Measurements from ENCODE around the gene F2RL3.

F2RL3 gene

DNA sequence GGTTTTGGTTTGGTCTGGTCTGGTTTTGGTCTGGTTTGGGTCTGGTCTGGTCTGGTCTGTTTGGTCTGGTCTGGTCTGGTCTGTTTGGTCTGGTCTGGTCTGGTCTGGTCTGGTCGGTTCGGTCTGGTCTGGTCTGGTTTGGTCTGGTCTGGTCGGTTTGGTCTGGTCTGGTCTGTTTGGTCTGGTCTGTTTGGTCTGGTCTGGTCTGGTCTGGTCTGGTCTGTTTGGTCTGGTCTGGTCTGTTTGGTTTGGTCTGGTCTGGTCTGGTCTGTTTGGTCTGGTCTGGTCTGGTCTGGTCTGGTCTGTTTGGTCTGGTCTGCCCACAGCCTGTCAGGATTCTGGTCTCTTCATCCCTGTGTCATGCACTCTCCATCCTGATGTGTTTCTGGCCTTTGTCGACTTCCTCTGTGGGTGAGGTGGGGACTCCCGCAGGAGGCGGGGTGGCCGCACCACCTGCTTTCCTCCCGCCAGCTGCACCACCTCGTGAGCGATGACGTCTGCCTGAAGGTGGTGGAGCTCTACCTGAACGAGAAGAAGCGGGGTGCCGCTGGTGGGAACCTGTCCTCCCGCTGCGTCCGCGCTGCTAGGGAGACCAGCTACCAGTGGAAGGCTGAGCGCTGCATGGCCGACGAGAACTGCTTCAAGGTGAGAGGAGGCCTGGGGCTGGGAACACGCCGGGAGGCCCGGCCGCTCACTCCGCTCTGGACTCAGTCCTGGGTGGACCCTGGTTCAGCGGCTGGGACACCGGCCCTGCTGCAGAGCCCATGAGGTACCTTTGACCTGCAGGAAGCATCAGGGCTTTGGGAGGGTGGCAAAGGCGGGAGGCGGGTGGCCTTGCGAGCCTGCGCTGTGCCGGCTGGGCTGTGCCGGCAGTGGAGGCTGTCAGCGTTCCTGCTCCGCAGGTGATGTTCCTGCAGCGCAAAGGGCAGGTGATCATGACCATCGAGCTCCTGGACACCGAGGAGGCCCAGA is 12.9 kb upstream of the F2RL3 start:
- no peak for DNase-seq

DNA sequence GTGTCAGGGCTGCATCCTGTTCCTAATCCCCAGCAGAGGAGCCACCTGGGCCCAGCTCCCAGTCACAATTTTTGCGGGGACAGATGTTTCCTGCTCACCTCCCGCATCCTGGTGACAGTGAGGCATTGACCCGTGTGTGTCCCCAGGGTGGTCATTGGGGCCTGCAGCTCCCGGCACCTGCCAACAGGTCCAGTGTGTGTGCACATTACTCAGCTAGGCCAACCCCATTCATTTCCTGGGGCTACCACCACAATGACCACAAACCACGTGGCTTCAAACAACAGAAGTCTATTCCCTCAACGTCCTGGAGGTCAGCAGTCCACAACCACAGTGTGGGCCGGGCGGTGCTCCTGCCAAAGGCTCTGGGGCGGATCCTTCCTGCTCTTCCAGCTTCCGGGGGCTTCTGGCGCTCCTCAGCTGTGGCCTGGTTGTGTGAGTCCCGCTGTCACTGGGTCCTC is 11.9 kb upstream of the F2RL3 start:
- DNase-seq, result no peak

DNA sequence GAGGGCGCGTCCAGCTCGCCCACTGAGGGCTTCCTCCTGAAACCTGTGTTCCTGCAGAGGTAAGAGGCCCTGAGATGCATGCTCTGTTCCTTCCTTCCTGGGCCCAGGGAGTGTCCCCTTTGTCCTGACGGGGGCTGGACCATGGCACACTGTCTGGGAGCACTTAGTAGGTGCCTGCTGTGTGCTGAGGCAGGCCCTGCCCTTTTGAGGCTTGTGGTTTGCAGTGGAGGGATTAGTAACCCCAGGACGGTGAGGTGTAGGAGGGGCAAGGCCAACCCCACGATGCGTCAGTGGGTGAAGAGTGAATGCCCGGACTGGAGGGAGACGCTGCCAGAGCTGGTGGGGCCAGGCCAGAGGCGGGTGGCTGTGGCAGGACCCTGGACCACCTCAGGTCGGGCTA is 11.2 kb upstream of the F2RL3 start:
- DNase-seq, result no peak

DNA sequence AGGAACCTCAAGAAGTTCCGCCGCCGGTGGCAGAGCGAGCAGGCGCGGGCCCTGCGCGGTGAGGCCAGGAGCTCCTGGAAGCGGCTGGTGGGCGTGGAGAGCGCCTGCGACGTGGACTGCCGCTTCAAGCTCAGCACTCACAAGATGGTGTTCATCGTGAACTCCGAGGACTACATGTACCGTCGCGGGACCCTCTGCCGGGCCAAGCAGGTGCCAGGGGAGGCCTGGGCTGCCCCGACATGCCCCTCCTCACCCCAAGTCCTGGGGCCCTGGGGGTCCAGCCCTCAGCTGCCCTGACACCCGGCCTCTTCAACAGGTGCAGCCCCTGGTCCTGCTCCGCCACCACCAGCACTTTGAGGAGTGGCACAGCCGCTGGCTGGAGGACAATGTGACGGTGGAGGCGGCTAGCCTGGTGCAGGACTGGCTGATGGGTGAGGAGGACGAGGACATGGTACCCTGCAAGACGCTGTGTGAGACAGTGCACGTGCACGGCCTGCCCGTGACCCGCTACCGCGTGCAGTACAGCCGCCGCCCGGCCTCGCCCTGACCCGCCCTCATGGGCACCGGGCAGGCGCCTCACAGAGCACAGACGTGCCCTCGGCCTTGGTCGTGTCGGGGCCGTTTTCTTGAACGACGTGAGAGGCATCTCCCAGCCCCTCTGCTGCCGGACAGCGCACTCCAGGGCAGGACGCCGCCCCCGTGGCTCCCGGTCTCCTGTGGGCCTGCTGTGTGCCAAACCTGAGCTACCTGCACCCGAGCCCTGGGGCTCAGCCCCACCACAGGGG is 10.4 kb upstream of the F2RL3 start:
- DNase-seq, result no peak

DNA sequence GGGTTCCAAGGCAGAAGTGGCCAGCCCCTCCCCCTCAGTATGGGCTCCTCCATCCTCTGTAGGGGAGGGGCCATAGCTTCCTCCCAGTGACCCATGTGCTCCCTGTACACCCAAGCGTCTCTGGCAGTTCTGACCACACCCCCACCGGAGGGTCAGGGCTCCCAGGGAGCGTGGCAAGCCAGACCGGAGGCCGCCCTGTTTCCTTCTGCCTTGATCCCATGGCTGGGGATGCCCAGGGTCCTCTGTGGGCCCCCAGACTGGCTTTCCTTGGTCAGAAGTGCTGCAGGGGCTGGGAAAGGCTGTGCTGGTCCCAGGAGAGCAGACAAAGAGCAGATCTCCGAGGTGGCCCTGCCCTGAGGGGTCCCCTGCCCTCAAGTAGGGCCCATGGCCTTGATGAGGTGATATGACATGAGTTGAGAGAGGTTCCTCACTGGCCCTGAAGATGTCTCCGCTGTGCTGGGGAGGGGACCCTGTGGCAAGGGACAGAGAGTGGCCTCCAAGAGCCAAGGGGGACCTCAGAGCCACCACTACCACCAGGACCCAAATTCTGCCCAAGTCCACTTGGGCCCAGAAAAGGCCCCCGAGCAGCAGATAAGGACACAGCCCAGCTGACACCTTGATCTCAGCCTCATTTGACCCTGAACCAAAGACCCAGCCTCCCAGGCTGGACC is 7.8 kb upstream of the F2RL3 start:
- DNase-seq, result no peak

DNA sequence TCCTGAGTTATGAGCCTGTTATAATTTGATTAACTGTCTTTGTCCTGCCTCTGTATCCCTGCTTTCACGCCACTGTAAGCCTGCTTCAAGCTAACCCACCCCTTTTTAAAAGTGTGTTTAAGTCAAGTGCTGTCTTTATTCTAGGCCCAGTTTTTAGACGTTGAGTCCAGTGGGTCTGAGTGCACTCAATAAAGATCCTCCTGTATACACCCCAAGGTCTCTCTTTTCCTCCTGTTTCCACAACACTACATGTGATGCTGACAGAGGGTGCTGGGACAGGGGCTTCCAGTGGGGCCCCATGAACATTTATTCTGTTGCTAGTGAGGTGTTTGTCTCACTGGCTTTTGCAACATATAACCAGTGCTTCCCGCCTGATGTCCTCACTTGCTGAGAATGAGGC is 6.7 kb upstream of the F2RL3 start:
- no peak for DNase-seq

DNA sequence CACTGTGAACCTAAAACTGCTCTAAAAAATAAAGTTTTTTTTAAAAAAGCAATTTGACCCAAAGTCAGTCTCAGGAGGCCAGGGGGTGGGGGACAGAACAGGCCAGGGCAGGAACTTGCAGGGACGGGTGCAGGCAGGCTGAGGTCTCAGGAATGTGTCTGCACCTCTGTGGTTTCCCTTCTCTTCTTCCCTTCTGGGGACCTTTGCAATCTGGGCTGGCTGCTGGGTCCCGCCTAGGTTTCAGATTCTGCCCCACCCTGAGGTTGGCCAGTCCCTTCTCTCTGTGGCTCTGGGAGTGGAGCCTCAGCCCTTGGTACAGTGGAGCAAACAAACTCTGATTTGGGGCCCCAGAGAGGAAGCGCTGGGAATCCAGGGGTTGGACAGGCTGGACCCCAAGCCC is 5.3 kb upstream of the F2RL3 start:
- DNase-seq, result no peak

DNA sequence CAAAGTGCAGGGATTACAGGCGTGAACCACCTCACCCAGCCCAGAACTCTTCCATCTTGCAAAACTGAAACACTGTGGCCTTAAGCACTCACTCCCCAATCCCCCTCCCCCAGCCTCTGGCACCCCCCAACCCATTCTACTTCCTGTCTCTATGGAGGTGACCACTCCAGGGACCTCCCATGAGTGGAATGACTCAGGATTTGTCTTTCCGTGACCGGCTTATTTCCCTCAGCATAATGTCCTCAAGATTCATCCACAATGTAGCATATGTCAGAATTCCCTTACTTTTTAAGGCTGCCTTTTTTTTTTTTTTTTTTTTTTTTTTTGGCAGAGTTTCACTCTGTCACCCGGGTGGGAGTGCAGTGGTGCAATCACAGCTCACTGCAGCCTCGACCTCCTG is 3.6 kb upstream of the F2RL3 start:
- no peak for DNase-seq

DNA sequence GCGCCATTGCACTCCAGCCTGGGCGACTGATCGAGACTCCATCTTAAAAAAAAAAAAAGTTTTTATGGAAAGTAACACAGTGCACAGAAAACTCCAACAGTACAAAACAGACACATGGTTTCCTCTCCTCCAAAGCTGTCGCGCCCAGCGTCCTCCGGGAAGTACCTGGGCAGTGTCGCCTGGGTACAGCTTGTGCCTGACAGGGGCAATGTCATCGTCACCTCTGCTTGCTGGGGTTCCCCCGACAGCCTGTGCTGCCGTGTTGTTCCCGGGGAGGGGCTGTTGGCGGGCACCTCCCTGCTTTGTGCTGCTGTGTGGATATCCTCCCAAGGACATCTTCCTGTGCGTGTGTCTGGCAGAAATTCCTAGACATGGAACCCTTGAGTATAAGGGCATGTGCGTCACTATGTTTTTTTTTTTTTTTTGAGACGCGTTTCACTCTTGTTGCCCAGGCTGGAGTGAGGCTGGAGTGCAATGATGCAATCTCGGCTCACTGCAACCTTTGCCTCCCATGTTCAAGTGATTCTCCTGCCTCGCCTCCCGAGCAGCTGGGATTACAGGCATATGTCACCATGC is 2.4 kb upstream of the F2RL3 start:
- DNase-seq, result no peak

DNA sequence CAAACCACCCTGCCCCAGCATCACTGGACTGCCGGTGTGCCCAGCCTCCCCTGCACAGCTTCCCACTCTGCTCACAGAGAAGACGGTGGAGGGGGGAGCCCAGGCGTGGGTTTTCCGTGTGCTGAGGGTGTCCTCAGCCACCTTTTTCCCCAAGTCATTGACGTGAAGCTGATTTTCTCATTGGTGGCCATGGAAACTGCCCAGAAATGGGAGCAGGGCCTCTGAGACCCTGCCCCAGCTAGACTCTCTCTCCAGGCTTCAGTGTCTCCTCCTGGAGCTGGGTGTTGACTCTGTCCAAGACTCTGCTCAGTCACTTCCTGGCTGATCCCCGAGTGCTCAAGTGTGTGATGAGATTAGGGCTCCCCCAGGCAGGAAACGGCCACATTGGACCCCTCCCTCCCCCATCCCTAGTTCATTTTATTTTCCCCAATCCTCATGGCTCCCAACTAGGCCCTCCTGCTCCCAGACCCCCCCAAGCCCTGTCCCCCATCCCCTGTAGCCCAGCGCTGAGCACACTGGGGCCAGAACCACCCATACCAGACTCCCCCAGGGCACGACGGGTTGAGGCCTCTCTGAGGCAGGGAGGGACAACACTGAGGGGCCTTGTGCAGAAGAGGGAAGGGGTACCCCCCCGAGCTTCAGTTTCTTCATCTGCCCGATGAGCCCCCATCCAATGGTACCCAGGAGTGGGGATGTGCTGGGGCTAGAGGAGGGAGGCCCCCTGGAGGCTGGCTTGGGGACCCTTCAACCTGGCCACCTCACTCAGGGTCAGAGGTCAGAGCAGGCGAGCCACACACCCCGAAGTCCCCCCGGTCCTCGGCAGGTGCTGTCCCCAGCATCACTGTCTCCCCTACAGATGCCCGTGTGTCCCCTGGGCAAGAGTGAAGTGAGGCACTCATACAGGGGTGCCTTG is 1.2 kb upstream of the F2RL3 start:
- DNase-seq, result no peak

DNA sequence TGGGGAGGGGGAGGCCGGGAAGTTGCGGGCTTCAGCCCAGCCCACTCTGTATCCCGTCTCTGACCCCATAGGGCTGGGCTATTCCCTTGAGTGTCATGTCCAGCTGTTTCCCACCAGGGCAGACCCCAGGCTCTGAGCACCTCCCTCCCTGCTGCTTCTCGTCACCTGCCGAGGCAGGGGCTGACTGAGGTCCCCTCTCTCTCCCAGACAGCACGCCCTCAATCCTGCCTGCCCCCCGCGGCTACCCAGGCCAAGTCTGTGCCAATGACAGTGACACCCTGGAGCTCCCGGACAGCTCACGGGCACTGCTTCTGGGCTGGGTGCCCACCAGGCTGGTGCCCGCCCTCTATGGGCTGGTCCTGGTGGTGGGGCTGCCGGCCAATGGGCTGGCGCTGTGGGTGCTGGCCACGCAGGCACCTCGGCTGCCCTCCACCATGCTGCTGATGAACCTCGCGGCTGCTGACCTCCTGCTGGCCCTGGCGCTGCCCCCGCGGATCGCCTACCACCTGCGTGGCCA is 625 bp downstream of the F2RL3 start:
- no peak for DNase-seq

DNA sequence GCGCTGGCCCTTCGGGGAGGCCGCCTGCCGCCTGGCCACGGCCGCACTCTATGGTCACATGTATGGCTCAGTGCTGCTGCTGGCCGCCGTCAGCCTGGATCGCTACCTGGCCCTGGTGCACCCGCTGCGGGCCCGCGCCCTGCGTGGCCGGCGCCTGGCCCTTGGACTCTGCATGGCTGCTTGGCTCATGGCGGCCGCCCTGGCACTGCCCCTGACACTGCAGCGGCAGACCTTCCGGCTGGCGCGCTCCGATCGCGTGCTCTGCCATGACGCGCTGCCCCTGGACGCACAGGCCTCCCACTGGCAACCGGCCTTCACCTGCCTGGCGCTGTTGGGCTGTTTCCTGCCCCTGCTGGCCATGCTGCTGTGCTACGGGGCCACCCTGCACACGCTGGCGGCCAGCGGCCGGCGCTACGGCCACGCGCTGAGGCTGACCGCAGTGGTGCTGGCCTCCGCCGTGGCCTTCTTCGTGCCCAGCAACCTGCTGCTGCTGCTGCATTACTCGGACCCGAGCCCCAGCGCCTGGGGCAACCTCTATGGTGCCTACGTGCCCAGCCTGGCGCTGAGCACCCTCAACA is 1.2 kb downstream of the F2RL3 start:
- DNase-seq, result no peak

DNA sequence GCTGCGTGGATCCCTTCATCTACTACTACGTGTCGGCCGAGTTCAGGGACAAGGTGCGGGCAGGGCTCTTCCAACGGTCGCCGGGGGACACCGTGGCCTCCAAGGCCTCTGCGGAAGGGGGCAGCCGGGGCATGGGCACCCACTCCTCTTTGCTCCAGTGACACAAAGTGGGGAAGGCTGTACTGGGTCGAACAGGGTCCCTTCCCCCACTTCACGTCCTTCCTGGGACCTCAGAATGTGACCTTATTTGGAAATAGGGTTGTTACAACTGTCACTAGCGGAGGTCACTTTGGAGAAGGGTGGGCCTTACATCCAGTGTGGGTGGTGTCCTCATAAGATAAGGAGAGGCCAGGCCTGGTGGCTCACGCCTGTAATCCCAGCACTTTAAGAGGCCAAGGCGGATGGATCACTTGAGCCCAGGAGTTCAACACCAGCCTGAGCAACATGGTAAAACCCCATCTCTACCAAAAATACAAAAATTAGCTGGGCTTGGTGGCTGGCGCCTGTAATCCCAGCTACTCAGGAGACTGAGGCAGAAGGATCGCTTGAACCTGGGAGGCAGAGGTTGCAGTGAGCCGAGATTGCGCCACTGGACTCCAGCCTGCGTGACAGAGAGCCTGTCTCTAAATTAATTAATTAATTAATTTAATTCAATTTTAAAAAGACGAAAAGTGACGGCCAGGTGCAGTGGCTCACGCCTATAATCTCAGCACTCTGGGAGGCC is 1.8 kb downstream of the F2RL3 start:
- DNase-seq, result no peak

DNA sequence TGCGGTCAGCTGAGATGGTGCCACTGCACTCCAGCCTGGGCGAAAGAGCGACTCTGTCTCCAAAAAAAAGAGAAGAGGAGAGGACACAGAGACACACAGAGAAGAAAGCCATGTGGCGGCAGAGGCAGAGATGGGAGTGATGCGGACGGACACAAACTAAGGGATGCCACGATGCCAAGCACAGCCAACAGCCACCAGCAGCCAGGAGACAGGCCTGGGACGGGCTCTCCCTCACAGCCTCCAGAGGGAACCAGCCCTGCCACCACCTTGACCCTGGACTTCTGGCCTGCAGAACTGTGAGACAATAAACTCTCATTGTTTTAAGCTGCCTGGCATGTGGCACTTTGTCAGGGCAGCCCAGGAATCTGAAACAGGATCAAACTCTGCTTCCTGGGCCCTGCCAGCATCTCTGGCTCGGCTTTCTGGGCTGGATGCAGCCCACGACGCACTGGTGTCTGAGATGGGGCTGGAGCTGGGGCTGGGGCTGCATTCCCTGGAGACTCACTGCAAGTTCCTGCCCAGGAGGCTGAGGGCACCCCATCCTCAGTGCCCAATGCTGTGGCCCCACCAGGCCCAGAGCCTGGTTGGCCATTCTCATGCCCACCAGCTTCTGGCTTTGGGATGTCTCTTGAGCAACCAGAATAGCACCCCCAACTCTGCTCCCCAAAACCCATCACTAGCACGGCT is 3.0 kb downstream of the F2RL3 start:
- DNase-seq, result no peak

DNA sequence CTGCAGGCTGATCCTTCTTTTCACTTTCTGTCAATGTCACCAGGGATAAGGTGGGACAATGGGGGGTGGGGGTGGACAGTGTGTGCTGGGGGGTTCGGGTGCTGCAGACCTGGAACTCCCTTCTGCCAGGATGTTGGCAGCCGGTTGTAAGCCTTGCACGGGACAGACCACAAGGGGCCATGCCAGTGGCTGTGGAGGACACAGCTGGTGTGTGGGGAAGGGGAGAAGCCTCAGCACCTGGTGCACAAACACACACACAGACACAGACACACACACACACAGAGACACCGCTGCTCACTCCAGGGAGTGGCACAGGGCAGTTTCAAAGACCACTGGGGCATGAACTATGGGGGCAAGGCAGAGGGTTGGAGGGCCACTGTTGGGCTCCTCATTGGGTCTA is 3.6 kb downstream of the F2RL3 start:
- no peak for DNase-seq

DNA sequence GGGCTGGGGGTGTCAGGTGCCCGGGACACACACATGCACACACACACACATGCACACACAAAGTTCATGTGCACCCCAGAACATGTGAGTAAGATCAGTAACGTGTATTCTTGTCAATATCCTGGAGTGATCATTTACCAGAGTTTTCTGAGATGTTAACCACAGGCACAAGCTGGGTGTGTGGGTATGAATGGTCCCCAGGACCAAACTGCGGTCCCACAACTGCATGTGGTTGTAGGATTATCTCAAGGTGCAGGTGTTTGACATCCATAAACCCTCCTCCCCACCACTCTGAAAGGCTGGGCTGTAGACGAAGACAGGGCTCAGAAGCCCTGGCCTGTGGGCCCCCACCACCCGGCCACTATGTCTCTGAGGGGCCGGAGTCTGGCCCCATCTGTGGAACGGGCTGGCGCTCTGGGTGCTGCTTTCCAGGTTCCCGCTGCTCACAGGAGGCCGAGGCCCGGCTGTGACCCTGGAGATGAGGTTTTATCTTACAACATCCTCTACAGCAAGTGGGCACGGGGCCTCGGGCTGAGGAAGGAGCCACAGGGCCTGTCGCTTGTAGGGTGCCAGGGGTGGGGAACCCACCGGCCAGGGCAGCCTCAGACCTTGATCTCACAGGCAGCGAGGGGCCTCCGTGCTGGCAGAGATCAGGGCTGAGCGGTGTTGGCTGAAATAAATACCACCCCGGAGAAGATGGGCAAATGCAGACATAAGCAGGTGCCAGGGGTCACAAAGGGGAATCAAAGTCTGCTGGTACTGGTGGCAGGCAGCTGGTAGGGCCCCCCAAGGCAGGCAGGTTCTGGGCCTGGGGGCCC is 4.3 kb downstream of the F2RL3 start:
- DNase-seq, result no peak

DNA sequence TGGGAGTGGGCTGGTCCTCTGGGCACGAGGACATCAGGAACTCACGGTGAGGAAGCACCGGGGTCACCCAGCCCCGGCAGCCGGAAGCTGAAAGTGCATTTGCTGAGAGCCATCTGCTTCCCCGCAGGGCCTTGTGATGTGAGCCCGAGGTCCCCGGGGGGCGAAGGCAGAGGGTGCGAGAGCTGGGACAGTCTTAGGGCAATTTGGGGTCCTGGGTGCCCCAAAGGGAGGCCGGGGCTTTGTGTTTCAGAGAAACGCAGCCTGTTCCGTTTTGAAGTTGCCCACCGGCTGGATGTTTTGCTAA is 4.8 kb downstream of the F2RL3 start:
- DNase-seq, result no peak

DNA sequence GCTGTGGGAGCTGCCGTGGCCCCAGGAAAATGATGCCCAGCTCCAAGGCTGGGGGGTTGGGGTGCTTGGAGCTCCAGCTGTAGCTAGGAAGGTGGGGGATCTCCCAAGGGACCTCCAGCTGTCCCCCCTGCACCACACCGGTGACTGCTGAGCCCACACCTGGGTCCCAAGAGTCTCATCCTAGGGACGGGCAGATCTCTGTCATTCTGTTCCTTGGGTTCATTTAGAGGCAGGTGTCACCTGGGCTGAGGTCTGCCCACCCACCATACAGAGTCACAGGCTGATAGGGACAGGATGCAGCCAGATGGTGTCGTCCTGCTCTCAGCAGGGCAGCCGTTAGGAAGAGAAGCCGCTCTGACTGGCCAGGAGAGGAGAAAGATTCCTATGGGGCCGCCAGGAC is 5.3 kb downstream of the F2RL3 start:
- no peak for DNase-seq

DNA sequence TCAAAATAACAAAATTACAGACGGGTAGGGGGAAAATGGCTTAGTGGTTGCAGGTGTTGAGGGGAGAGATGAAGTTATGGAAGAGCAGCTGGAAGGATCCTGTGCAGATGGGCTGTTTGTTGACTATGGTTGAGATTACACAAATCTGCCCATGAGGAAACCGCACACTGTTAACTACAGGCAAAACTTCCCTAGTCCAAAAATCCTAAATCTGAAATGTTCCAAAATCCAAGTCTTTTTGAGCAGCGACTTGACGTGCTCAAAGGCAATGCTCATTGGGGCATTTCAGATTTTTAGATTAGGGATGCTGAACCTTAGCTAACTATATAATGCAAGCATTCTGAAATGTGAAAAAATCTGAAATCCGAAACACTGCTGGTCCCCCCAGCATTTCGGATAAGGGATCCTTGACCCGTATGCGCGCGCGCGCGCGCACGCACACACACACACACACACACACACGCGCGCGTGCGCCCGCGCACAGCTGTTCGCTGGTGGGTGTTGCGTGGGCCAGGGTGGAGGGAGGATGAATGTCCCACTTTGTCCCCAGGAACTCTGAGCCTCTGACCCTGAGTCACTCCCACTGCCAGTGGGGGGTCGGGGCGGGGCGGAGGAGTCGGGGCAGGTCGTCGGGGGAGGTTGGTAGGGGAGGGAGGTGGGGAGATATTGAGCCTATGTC is 6.8 kb downstream of the F2RL3 start:
- no peak for DNase-seq

Measured in activated gamma-delta T cell treated with Interleukin-2 at 50 U/mL for 16 hours (primary cell).